SK-N-SH (cell line): ENCODE results near the gene TBCD. TPM values are rescaled to one million over a fixed set of nuclear protein-coding genes. Genes with fewer than 3 reads are reported as not detected.

Source experiments
- CTCF ChIA-PET: fragments of 300-600, 350-600 bp; formaldehyde crosslinking; extraction: SDS; loops from one replicate; lab custom pipeline; 2021; lab: Yijun Ruan, JAX
- POLR2A ChIA-PET: fragments of 350-600 bp; sonication (Branson Sonifier 250); formaldehyde crosslinking; extraction: SDS; loops from one replicate; lab custom pipeline; 2020; ENCODE audit warnings: antibody characterized with exemption, inconsistent platforms; lab: Yijun Ruan, JAX
- DNase-seq: peaks from one replicate; pipeline ENCODE4 v3.0.0; 2012
- H2AFZ ChIP-seq: fragments of 200-600 bp; sonication (generic); 2 replicates; pipeline ENCODE4 v1.8.1; 2016; ENCODE audit warnings: antibody characterized with exemption, mild to moderate bottlenecking, low read depth
- H3F3A ChIP-seq: fragments of 200-600 bp; sonication (generic); replicated peaks from 2 replicates; pipeline ENCODE3; 2016; ENCODE audit warnings: antibody characterized with exemption, mild to moderate bottlenecking; ENCODE audit not compliant: insufficient read depth
- H3K27ac ChIP-seq, 2 experiments: fragments of 200-500 bp in 1 of 2; fragments of 200-600 bp in 1 of 2; sonication (Bioruptor generic) in 1 of 2; sonication (generic), shearing (Covaris generic) in 1 of 2; 2 replicates each; pipeline versions ENCODE4 v1.5.1 to v1.6.1; 2014 to 2016; ENCODE audit warnings: low read depth in 2 of 2, inconsistent platforms in 1 of 2, low read length in 1 of 2, mild to moderate bottlenecking in 1 of 2, mixed read lengths in 1 of 2
- H3K27me3 ChIP-seq: fragments of 200-600 bp; sonication (generic), shearing (Covaris generic); 2 replicates; pipeline ENCODE4 v1.6.1; 2016; ENCODE audit warnings: mixed run types; ENCODE audit not compliant: insufficient read depth
- H3K36me3 ChIP-seq, 2 experiments: fragments of 200-500 bp in 1 of 2; fragments of 200-600 bp in 1 of 2; sonication (Bioruptor generic) in 1 of 2; sonication (generic) in 1 of 2; replicated peaks in 1 of 2; 2 replicates each; pipeline versions ENCODE3 to v1.5.1; 2014 to 2016; ENCODE audit warnings: low read length in 1 of 2, mild to moderate bottlenecking in 1 of 2; ENCODE audit not compliant: insufficient read depth in 2 of 2, control insufficient read depth in 1 of 2
- H3K4me1 ChIP-seq, 2 experiments: fragments of 200-500 bp in 1 of 2; fragments of 200-600 bp in 1 of 2; sonication (Bioruptor generic) in 1 of 2; sonication (generic), shearing (Covaris generic) in 1 of 2; 2 replicates each; pipeline versions ENCODE4 v1.5.1 to v1.6.1; 2014 to 2016; ENCODE audit warnings: low read depth in 1 of 2, low read length in 1 of 2, mixed run types in 1 of 2; ENCODE audit not compliant: insufficient read depth in 2 of 2, control insufficient read depth in 1 of 2
- H3K4me2 ChIP-seq: fragments of 200-600 bp; sonication (generic), shearing (Covaris generic); 2 replicates; pipeline ENCODE4 v1.6.1; 2017; ENCODE audit warnings: mixed run types
- H3K4me3 ChIP-seq, 2 experiments: fragments of 200-500 bp in 1 of 2; fragments of 200-600 bp in 1 of 2; sonication (Bioruptor generic) in 1 of 2; sonication (generic), shearing (Covaris generic) in 1 of 2; 2 replicates each; pipeline versions ENCODE4 v1.5.1 to v1.8.1; 2014 to 2016; ENCODE audit warnings: low read depth in 2 of 2, inconsistent platforms in 1 of 2, low read length in 1 of 2, mild to moderate bottlenecking in 1 of 2, mixed read lengths in 1 of 2, moderate library complexity in 1 of 2
- H3K79me2 ChIP-seq: fragments of 200-600 bp; sonication (generic); 2 replicates; pipeline ENCODE4 v1.8.1; 2017; ENCODE audit warnings: mild to moderate bottlenecking; ENCODE audit not compliant: insufficient read depth
- H3K9ac ChIP-seq: fragments of 200-600 bp; sonication (generic); 2 replicates; pipeline ENCODE4 v1.6.1; 2017; ENCODE audit warnings: mixed run types
- H3K9me2 ChIP-seq: fragments of 200-600 bp; sonication (generic); 2 replicates; pipeline ENCODE4 v1.6.1; 2017; ENCODE audit warnings: mixed run types
- H3K9me3 ChIP-seq: fragments of 200-600 bp; sonication (generic); 2 replicates; pipeline ENCODE4 v1.6.1; 2017; ENCODE audit warnings: mixed run types, mild to moderate bottlenecking, moderate library complexity
- H4K20me1 ChIP-seq: fragments of 200-600 bp; sonication (generic); 2 replicates; pipeline ENCODE4 v1.6.1; 2017; ENCODE audit warnings: mild to moderate bottlenecking, mixed run types; ENCODE audit not compliant: insufficient read depth
- EP300 ChIP-seq, 2 experiments: IDR thresholded peaks; 2 replicates each; pipeline versions ENCODE4 v1.4.0 to v1.6.1; 2012; ENCODE audit warnings: borderline replicate concordance in 1 of 2, low read depth in 1 of 2, low read length in 1 of 2
- FOXJ3 ChIP-seq: sonication (generic); formaldehyde crosslinking; IDR thresholded peaks from 2 replicates; pipeline ENCODE4 v1.5.1; 2020; ENCODE audit warnings: mild to moderate bottlenecking, missing genetic modification reagents
- FOXM1 ChIP-seq: IDR thresholded peaks from 2 replicates; pipeline ENCODE4 v1.4.0; 2012; ENCODE audit warnings: low read depth, mild to moderate bottlenecking
- IRF3 ChIP-seq: fragments of 150-350 bp; IDR thresholded peaks from 2 replicates; pipeline ENCODE4 v1.6.1; 2016; ENCODE audit warnings: mild to moderate bottlenecking, low read depth, low read length
- JUND ChIP-seq: IDR thresholded peaks from 2 replicates; pipeline ENCODE4 v1.4.0; 2012
- MEF2A ChIP-seq: IDR thresholded peaks from 2 replicates; pipeline ENCODE4 v1.4.0; 2012; ENCODE audit warnings: low read depth, borderline replicate concordance
- PBX3 ChIP-seq: IDR thresholded peaks from 2 replicates; pipeline ENCODE4; 2012
- RCOR1 ChIP-seq: fragments of 150-350 bp; IDR thresholded peaks from 2 replicates; pipeline ENCODE4 v1.6.1; 2017; ENCODE audit warnings: antibody characterized with exemption, low read length
- REST ChIP-seq: IDR thresholded peaks from 2 replicates; pipeline ENCODE4 v1.6.1; 2012; ENCODE audit warnings: mild to moderate bottlenecking, low read depth, low read length, moderate library complexity
- RFX5 ChIP-seq: IDR thresholded peaks from 2 replicates; pipeline ENCODE4 v1.6.1; 2012; ENCODE audit warnings: mild to moderate bottlenecking, improper control_type of control experiment, low read length
- SIN3A ChIP-seq: IDR thresholded peaks from 2 replicates; pipeline ENCODE4 v1.6.1; 2012; ENCODE audit warnings: low read depth, mild to moderate bottlenecking, low read length, moderate library complexity, borderline replicate concordance
- SMC3 ChIP-seq: IDR thresholded peaks from 2 replicates; pipeline ENCODE4 v1.6.1; 2012; ENCODE audit warnings: low read depth, low read length, improper control_type of control experiment
- TAF1 ChIP-seq: IDR thresholded peaks from 2 replicates; pipeline ENCODE4 v1.6.1; 2012; ENCODE audit warnings: low read depth, mild to moderate bottlenecking, low read length, moderate library complexity, borderline replicate concordance
- YY1 ChIP-seq: IDR thresholded peaks from 2 replicates; pipeline ENCODE4 v1.4.0; 2012; ENCODE audit warnings: low read depth, mild to moderate bottlenecking
- WGBS: methylation state at CpG from one replicate; pipeline ENCODE4 v1.1.6; 2017; ENCODE audit warnings: low lambda C conversion rate; 5-methylcytosine and 5-hydroxymethylcytosine counted together
- polyA plus RNA-seq, 3 experiments: library from polyadenylated mRNA; depleted of rRNA; stranded (reverse); fragments of >200 nt; gene quantifications; 2 replicates each; pipeline ENCODE4 v1.2.3, GENCODE V29; 2012
- TF ChIP-seq, protein P1 (sequence below): IDR thresholded peaks from 2 replicates; pipeline ENCODE4 v1.4.0; 2012; ENCODE audit warnings: low read depth
- TF ChIP-seq, protein P2 (sequence below): fragments of 150-350 bp; IDR thresholded peaks from 2 replicates; pipeline ENCODE4 v1.6.1; 2017; ENCODE audit warnings: antibody characterized with exemption, low read length, low read depth, borderline replicate concordance

TBCD gene
- polyA plus RNA-seq, 1 of the 3 experiments (the other 2 are of a cell fraction), result 107 TPM

DNA sequence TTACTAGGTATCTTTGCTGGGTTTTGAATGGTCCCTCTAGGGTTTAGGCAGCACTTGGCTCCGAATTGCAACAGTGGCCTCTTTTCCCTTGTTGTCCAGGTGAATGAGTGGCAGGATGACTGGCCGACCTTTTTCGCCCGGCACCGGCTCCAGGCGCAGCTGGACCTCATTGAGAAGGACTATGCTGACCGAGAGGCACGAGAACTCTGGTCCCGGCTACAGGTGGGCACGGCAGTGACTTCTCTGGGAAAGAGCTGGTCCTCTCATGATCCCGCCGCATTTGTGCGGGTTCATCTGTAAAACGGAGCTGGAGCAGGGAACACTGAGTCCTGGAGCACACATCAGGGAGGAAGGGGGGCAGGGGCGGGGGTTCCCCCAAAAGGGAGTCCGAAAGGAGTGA, 3.1 kb upstream of the TBCD start:
- peaks cover 6% of the 10 kb centered on the region for H3F3A ChIP-seq
- H3K4me1 ChIP-seq, result peaks cover 0 to 6% of the 10 kb centered on the region in 2 experiments; a peak in 1 of 4 replicates
- CTCF ChIA-PET, result interaction anchor here (1.7 kb wide), 1 partner anchor 12 kb away, joined by 4 read pairs; no protein-coding TSS in a partner anchor
- no peak for TF ChIP-seq IRF3
- no peak for TF ChIP-seq FOXM1
- TF ChIP-seq SMC3, result no peak
- TF ChIP-seq REST, result no peak
- no peak for TF ChIP-seq SIN3A
- no peak for TF ChIP-seq RCOR1
- TF ChIP-seq, protein P1, sequence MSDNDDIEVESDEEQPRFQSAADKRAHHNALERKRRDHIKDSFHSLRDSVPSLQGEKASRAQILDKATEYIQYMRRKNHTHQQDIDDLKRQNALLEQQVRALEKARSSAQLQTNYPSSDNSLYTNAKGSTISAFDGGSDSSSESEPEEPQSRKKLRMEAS, result no peak
- no peak for TF ChIP-seq RFX5
- TF ChIP-seq FOXJ3 (CRISPR knock-in tag), result no peak
- TF ChIP-seq YY1, result no peak
- TF ChIP-seq, protein P2, sequence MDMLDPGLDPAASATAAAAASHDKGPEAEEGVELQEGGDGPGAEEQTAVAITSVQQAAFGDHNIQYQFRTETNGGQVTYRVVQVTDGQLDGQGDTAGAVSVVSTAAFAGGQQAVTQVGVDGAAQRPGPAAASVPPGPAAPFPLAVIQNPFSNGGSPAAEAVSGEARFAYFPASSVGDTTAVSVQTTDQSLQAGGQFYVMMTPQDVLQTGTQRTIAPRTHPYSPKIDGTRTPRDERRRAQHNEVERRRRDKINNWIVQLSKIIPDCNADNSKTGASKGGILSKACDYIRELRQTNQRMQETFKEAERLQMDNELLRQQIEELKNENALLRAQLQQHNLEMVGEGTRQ, result no peak
- no peak for TF ChIP-seq PBX3
- no peak for TF ChIP-seq MEF2A
- TF ChIP-seq JUND, result no peak
- no peak for TF ChIP-seq TAF1
- TF ChIP-seq EP300 (IDR thresholded peaks at IDR 0.05; ENCODE audit: borderline replicate concordance in 1 of 2, low read depth in 1 of 2, low read length in 1 of 2), result no peak
- H3K4me2 ChIP-seq, result no peak overlapping the region
- no peak overlapping the region for H3K27ac ChIP-seq
- 94% methylated on average over 16 of the region's 16 CpGs for WGBS
- H3K9me2 ChIP-seq, result no peaks in the 10 kb centered on the region
- no peak for DNase-seq
- H3K9me3 ChIP-seq, result no peaks in the 10 kb centered on the region
- POLR2A ChIA-PET, result no interaction called here
- H3K36me3 ChIP-seq, result peaks cover 0 to 16% of the 10 kb centered on the region in 2 experiments
- peaks cover 14% of the 10 kb centered on the region for H3K79me2 ChIP-seq
- H3K27me3 ChIP-seq, result no peaks in the 10 kb centered on the region
- peaks cover 8% of the 10 kb centered on the region for H4K20me1 ChIP-seq
- H2AFZ ChIP-seq, result no peak overlapping the region
- no peak overlapping the region for H3K4me3 ChIP-seq
- H3K9ac ChIP-seq, result no peak overlapping the region
